Ascending aorta (tissue), 2 donors: Measurements from ENCODE around the gene LRP2. TPM values are rescaled to one million over a fixed set of nuclear protein-coding genes. Genes with fewer than 3 reads are reported as not detected.

Experiments
- DNase-seq, 2 donors: peaks; one replicate each; pipeline ENCODE4 v3.0.0-alpha.2; 2019; ENCODE audit warnings: low spot score in 2 of 2
- H3K27ac ChIP-seq, 2 donors: fragments of 200-600 bp; sonication (generic); one replicate each; pipeline ENCODE4 v1.5.1; 2016 to 2017; ENCODE audit warnings: mild to moderate bottlenecking in 1 of 2
- H3K27me3 ChIP-seq: fragments of 200-600 bp; sonication (generic); one replicate; pipeline ENCODE4 v1.5.1; 2017
- H3K36me3 ChIP-seq, 2 donors: fragments of 200-600 bp; sonication (generic); one replicate each; pipeline ENCODE4 v1.5.1; 2016
- H3K4me1 ChIP-seq, 2 donors: fragments of 200-600 bp; sonication (generic); one replicate each; pipeline ENCODE4 v1.5.1; 2016 to 2017; ENCODE audit warnings: mild to moderate bottlenecking in 1 of 2
- H3K4me3 ChIP-seq, 2 donors: fragments of 200-600 bp; sonication (generic); one replicate each; pipeline ENCODE4 v1.5.1; 2016 to 2017; ENCODE audit warnings: mild to moderate bottlenecking in 1 of 2
- H3K9me3 ChIP-seq, 2 donors: fragments of 200-600 bp; sonication (generic); one replicate each; pipeline ENCODE4 v1.5.1; 2016
- CTCF ChIP-seq, 3 experiments: fragments of 200-600 bp in 2 of 3; fragments of 450-650 bp in 1 of 3; sonication (generic) in 2 of 3; IDR thresholded peaks; one replicate each; pipeline ENCODE4 v1.5.1; 2016 to 2019; ENCODE audit warnings: antibody characterized with exemption in 3 of 3, mild to moderate bottlenecking in 1 of 3, moderate library complexity in 1 of 3
- intact Hi-C: fragments of 100-400 bp; cut with DNase I; formaldehyde crosslinking; loops from one replicate; pipeline ENCODE4 v1.15.1; 2023
- total RNA-seq: library from RNA; depleted of rRNA; stranded (reverse); fragments of >200 nt; gene quantifications from one replicate; pipeline ENCODE4 v1.1.0, GENCODE V29; 2016

Gene LRP2
- total RNA-seq, 1 donor from 2014 or later, result not detected

DNA sequence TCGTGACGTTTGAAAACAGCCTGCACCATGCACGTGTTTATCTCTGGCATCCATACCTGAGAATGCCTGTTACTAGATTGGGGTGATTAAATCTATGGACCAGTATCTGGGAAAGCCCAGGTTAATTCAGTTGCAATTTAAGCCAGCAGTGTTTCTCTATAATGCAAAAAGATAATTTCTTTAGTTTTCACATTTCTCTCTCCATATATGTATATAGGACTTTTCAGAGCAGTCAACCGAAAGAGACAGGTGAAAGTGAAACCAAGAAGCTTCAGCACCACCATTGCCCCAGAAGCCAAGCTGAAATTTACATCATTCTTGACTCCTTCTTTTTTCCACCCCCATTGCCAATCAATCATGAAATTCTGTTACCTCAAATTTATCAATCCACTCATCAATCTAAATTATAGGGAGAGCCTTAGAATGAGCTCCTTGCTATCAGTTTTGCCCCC is 2.7 kb upstream of the LRP2 start:
- DNase-seq, result no peak
- peaks cover 14% of the 10 kb centered on the region for H3K27me3 ChIP-seq
- intact Hi-C loops, result no loop called here
- H3K9me3 ChIP-seq, result no peaks in the 10 kb centered on the region
- H3K36me3 ChIP-seq, result no peaks in the 10 kb centered on the region
- TF ChIP-seq CTCF (IDR thresholded peaks at IDR 0.05), result no peak
- H3K27ac ChIP-seq, result no peak overlapping the region
- H3K4me3 ChIP-seq, result peak overlapping the region; percentile 56 to 64
- H3K4me1 ChIP-seq, result peaks cover 9 to 13% of the 10 kb centered on the region in 2 donors

DNA sequence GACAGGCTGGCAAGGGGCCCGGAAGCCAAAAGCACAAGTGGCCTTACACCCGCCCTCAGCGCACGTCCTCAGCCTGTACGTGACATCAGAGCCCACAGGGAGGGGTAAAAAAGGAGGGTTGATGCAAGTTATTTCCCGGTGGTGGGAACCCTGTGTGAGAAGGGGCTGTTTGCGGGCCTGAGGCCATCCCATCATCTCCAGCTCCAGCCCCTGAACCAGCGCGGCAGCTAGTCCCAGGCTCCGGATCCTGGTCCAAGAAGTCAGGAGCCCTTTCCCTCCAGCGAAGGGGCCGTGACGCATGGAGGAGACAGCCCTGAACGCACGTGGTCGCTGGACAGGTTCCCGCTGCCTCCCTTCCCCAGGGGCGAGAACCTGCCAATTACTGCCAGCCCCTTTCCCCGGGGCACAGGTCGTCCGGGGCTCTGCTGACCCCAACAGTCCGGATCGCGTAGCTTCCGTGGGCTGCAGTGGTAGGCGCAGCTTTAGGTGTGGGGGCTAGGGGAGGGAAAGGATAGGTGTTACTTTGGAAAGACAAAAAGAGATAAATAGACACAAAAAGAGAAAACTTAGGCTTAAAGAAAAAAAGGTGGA is 1.3 kb upstream of the LRP2 start:
- no peak for TF ChIP-seq CTCF (IDR thresholded peaks at IDR 0.05)
- intact Hi-C loops, result no loop called here
- no peak for DNase-seq
- Histone ChIP-seq H3K9me3 (no peaks in the 10 kb centered on the region), H3K36me3 (no peaks in the 10 kb centered on the region), H3K4me3 (peak overlapping the region; percentile 56 to 64), H3K4me1 (peaks cover 9 to 13% of the 10 kb centered on the region in 2 donors), H3K27ac (no peak overlapping the region), H3K27me3 (peaks cover 14% of the 10 kb centered on the region)

DNA sequence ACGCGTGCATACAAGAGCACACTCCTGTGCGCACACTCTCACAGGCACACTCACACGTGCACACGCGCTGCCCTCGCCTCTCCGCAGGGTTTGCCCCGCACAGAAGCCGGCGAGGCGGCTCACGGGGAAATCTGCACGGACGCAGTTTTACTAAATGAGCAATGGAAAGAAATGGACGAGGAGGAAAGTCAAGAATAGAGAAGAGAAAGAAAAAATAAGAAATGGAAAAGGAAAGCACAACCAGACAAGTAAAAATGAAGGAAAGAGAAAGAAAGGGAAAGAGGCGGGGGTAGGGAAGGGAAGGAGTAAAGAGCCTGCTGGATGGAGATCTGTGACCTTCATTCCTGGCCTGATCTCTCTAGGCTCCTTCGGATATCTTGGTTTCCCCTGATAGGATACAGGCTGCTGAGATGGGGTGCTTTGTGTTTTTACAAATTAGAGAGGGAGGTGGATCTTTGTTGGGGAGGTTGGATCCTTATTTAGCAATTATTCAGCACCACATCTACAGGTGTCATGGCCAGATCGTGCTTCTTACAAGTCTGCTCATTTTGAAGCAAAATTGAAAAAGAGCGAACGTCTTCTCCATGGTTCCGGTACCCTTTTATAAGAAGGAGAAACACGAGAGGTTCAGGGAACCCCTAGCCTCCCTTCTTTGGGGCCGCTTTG is 693 bp upstream of the LRP2 start:
- Histone ChIP-seq H3K27me3 (peaks cover 14% of the 10 kb centered on the region), H3K4me1 (peaks cover 9 to 13% of the 10 kb centered on the region in 2 donors), H3K9me3 (no peaks in the 10 kb centered on the region), H3K4me3 (peak overlapping the region; percentile 56 to 64), H3K27ac (no peak overlapping the region), H3K36me3 (no peaks in the 10 kb centered on the region)
- intact Hi-C loops, result no loop called here
- TF ChIP-seq CTCF (IDR thresholded peaks at IDR 0.05), result no peak
- DNase-seq, result no peak

GRCh38 chr2:169361706-169362117 is 622 bp downstream of the LRP2 start:
- H3K9me3 ChIP-seq, result no peaks in the 10 kb centered on the region
- H3K27ac ChIP-seq, result no peak overlapping the region
- H3K27me3 ChIP-seq, result peaks cover 14% of the 10 kb centered on the region
- peak overlapping the region; percentile 56 to 64 for H3K4me3 ChIP-seq
- no peak for DNase-seq
- TF ChIP-seq CTCF (IDR thresholded peaks at IDR 0.05), result no peak
- H3K36me3 ChIP-seq, result no peaks in the 10 kb centered on the region
- intact Hi-C loops, result no loop called here
- peaks cover 9 to 13% of the 10 kb centered on the region in 2 donors for H3K4me1 ChIP-seq

- no peak overlapping the region for H3K27ac ChIP-seq
- H3K27me3 ChIP-seq, result peaks cover 14% of the 10 kb centered on the region
- no peaks in the 10 kb centered on the region for H3K9me3 ChIP-seq
- no peaks in the 10 kb centered on the region for H3K36me3 ChIP-seq
- TF ChIP-seq CTCF (IDR thresholded peaks at IDR 0.05), result no peak
- DNase-seq, result no peak
- peak overlapping the region; percentile 56 to 64 for H3K4me3 ChIP-seq
- peaks cover 9 to 13% of the 10 kb centered on the region in 2 donors for H3K4me1 ChIP-seq
- intact Hi-C loops, result no loop called here
These were observed 1.2 kb downstream of the LRP2 start for GRCh38 chr2:169360984-169361705.
